ENCODE data around the gene ASPG. TPM values are rescaled to one million over a fixed set of nuclear protein-coding genes. Genes with fewer than 3 reads are reported as not detected.
A peak's percentile ranks its signal among the peaks of the same experiment; 100 is the strongest.

The ASPG gene
- total and polyA plus RNA-seq, 4 experiments from 2014 or later, result not detected

GRCh38 chr14:104044016-104044415 is 41.5 kb upstream of the ASPG start:
- POLR2A ChIA-PET (ENCODE audit: partially characterized antibody), result no interaction called here
- H3K27ac Mint-ChIP-seq, result no peak overlapping the region
- intact Hi-C loops (cut with micrococcal nuclease), result no loop called here

DNA sequence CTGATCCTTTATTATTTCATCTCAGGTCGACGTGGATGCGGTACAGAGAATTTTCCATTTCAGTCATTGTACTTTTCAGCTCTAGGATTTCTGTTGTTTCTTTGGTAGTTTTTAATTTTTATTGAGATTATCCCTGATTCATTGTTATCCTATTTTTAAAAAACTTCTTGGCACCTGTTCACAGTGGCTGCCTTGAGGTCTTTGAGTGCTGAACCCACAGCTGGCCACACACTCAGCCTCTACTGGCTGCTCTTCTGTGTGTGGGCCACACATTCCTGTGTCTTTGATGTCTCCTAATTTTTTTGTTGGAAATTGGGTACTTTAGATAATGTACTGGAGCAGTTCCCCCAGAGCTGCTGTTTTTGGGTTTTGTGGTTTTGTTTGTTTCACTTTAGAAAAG is 37.7 kb upstream of the ASPG start:
- CTCF ChIA-PET (ENCODE audit: partially characterized antibody), result interaction anchor here (2.2 kb wide), 1 partner anchor 30 kb away, joined by 7 read pairs; no protein-coding TSS in a partner anchor
- no peaks in the 10 kb centered on the region for H3K9me3 Mint-ChIP-seq
- POLR2A ChIA-PET (ENCODE audit: partially characterized antibody), result no interaction called here

More at GRCh38 chr14:104044016-104044415, 41.5 kb upstream of the ASPG start:
- H3K27ac ChIP-seq (ENCODE audit: low read depth, low read length), result no peak overlapping the region
- no peaks in the 10 kb centered on the region for H3K9me3 ChIP-seq (ENCODE audit: control insufficient read depth in 1 of 2, low read length in 2 of 2)
- H3K4me1 ChIP-seq (ENCODE audit: insufficient read depth, low read length), result no peaks in the 10 kb centered on the region
- Mint-ChIP-seq H3K4me1 (no peaks in the 10 kb centered on the region), H3K36me3 (no peaks in the 10 kb centered on the region), H3K27me3 (peaks cover 12 to 23% of the 10 kb centered on the region in 2 donors), H3K9me3 (no peaks in the 10 kb centered on the region), H3K4me3 (no peak overlapping the region)
- DNase-seq, result no peak
- no peaks in the 10 kb centered on the region for H3K36me3 ChIP-seq (ENCODE audit: insufficient read depth, low read length)
- CTCF ChIA-PET (ENCODE audit: partially characterized antibody), result no interaction called here
- no peak overlapping the region for H3K4me3 ChIP-seq (ENCODE audit: low read length in 2 of 2)
- H3K27me3 ChIP-seq (ENCODE audit: insufficient read depth, low read length), result no peaks in the 10 kb centered on the region

GRCh38 chr14:104048758-104049507 is 36.6 kb upstream of the ASPG start:
- no peak for DNase-seq
- H3K9me3 Mint-ChIP-seq, result no peaks in the 10 kb centered on the region
- Histone ChIP-seq H3K4me3 (ENCODE audit: low read length in 2 of 2) (no peak overlapping the region), H3K27ac (ENCODE audit: low read depth, low read length) (no peak overlapping the region), H3K27me3 (ENCODE audit: insufficient read depth, low read length) (no peaks in the 10 kb centered on the region), H3K9me3 (ENCODE audit: control insufficient read depth in 1 of 2, low read length in 2 of 2) (no peaks in the 10 kb centered on the region), H3K36me3 (ENCODE audit: insufficient read depth, low read length) (no peaks in the 10 kb centered on the region), H3K4me1 (ENCODE audit: insufficient read depth, low read length) (no peaks in the 10 kb centered on the region)
- ChIA-PET CTCF (ENCODE audit: partially characterized antibody) (interaction anchor here (2.2 kb wide), 1 partner anchor 29 kb away, joined by 7 read pairs; no protein-coding TSS in a partner anchor), POLR2A (ENCODE audit: partially characterized antibody) (no interaction called here)
- H3K27me3 Mint-ChIP-seq, result peaks cover 8 to 22% of the 10 kb centered on the region in 2 donors
- intact Hi-C loops (cut with micrococcal nuclease), result no loop called here
- no peak overlapping the region for H3K4me3 Mint-ChIP-seq
- no peaks in the 10 kb centered on the region for H3K36me3 Mint-ChIP-seq
- no peaks in the 10 kb centered on the region for H3K4me1 Mint-ChIP-seq
- H3K27ac Mint-ChIP-seq, result no peak overlapping the region

More for the DNA sequence above, 37.7 kb upstream of the ASPG start:
- no peaks in the 10 kb centered on the region for H3K36me3 ChIP-seq (ENCODE audit: insufficient read depth, low read length)
- H3K27me3 ChIP-seq (ENCODE audit: insufficient read depth, low read length), result no peaks in the 10 kb centered on the region
- Mint-ChIP-seq H3K36me3 (no peaks in the 10 kb centered on the region), H3K4me3 (no peak overlapping the region), H3K4me1 (no peaks in the 10 kb centered on the region), H3K27me3 (peaks cover 8 to 21% of the 10 kb centered on the region in 2 donors), H3K27ac (no peak overlapping the region)
- no peak for DNase-seq
- H3K4me1 ChIP-seq (ENCODE audit: insufficient read depth, low read length), result no peaks in the 10 kb centered on the region
- no peak overlapping the region for H3K27ac ChIP-seq (ENCODE audit: low read depth, low read length)
- no peak overlapping the region for H3K4me3 ChIP-seq (ENCODE audit: low read length in 2 of 2)
- H3K9me3 ChIP-seq (ENCODE audit: control insufficient read depth in 1 of 2, low read length in 2 of 2), result no peaks in the 10 kb centered on the region
- intact Hi-C loops (cut with micrococcal nuclease), result no loop called here

DNA sequence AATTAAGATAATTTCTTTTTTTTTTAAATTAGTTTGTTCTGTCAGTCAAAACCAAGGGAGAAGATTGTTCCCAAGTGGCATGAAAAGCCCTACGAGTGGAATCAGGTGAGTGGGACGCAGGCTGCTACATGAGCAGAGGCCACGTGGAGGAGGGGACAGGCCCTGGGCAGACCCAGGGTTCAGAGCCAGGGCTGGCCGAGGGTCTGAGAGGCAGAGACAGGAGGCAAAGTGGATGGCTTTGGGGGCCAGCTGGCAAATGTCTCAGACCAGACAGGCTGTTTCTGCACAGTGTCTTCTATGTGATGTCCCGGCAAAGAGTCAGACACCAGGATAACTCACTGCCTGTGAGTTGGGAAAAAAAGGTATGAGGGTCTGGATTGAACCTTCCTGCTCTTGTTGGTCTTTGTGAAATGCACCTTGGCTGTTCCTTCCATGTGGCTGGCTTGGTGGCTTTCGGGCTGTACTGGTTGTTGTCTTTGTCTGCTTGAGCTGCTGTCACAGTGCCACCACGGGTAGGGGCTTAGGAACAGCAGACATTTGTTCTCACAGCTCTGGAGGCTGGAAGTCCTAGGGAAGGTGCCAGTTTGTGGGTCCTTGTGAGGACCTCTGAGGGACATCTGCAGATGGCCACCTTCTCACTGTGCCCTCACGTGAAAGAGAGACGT is 35.8 kb upstream of the ASPG start:
- Mint-ChIP-seq H3K4me1 (no peaks in the 10 kb centered on the region), H3K27ac (peak overlapping the region in 1 of 7 donors; percentile 86), H3K4me3 (no peak overlapping the region), H3K27me3 (peaks cover 10 to 20% of the 10 kb centered on the region in 2 donors), H3K36me3 (no peaks in the 10 kb centered on the region), H3K9me3 (no peaks in the 10 kb centered on the region)
- H3K27ac ChIP-seq (ENCODE audit: low read depth, low read length), result no peak overlapping the region
- ChIA-PET POLR2A (ENCODE audit: partially characterized antibody) (no interaction called here), CTCF (ENCODE audit: partially characterized antibody) (no interaction called here)
- no peak overlapping the region for H3K4me3 ChIP-seq (ENCODE audit: low read length in 2 of 2)
- no peaks in the 10 kb centered on the region for H3K27me3 ChIP-seq (ENCODE audit: insufficient read depth, low read length)
- H3K4me1 ChIP-seq (ENCODE audit: insufficient read depth, low read length), result no peaks in the 10 kb centered on the region
- no peaks in the 10 kb centered on the region for H3K36me3 ChIP-seq (ENCODE audit: insufficient read depth, low read length)
- intact Hi-C loops (cut with micrococcal nuclease), result no loop called here
- DNase-seq, result no peak
- H3K9me3 ChIP-seq (ENCODE audit: control insufficient read depth in 1 of 2, low read length in 2 of 2), result no peaks in the 10 kb centered on the region

DNA sequence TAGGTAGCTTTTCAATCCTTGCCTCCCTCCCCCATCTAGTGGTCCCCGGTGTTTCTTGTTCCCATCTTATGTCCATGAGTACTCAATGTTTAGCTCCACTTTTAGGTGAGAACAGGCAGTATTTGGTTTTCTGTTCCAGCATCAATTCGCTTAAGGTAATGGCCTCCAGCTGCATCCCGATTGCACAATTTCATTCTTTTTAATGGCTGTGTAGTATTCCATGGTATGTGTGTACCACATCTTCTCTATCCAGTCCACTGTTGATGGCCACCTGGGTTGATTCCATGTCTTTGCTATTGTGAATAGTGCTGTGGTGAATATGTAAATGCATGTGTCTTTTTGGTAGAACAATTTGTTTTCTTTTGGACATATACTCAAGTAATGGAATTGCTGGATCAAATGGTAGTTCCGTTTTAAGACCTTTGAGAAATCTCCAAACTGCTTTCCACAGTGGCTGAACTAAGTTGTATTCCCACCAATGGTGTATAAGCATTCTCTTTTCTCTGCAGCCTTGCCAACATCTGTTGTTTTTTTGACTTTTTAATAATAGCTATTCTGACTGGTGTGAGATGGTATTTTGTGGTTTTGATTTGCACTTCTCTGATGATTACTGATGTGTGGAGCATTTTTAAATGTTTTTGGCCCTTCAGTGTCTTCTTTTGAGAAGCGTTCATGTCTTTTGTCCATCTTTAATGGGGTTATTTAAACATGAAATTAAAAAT is 34.2 kb upstream of the ASPG start:
- Histone ChIP-seq H3K27ac (ENCODE audit: low read depth, low read length) (no peak overlapping the region), H3K27me3 (ENCODE audit: insufficient read depth, low read length) (no peaks in the 10 kb centered on the region), H3K36me3 (ENCODE audit: insufficient read depth, low read length) (no peaks in the 10 kb centered on the region), H3K9me3 (ENCODE audit: control insufficient read depth in 1 of 2, low read length in 2 of 2) (no peaks in the 10 kb centered on the region), H3K4me3 (ENCODE audit: low read length in 2 of 2) (no peak overlapping the region), H3K4me1 (ENCODE audit: insufficient read depth, low read length) (no peaks in the 10 kb centered on the region)
- H3K9me3 Mint-ChIP-seq, result no peaks in the 10 kb centered on the region
- no peaks in the 10 kb centered on the region for H3K36me3 Mint-ChIP-seq
- intact Hi-C loops (cut with micrococcal nuclease), result no loop called here
- H3K27me3 Mint-ChIP-seq, result peaks cover 12 to 21% of the 10 kb centered on the region in 2 donors
- CTCF ChIA-PET (ENCODE audit: partially characterized antibody), result no interaction called here
- H3K27ac Mint-ChIP-seq, result no peak overlapping the region
- POLR2A ChIA-PET (ENCODE audit: partially characterized antibody), result no interaction called here
- DNase-seq, result no peak
- no peak overlapping the region for H3K4me3 Mint-ChIP-seq
- no peaks in the 10 kb centered on the region for H3K4me1 Mint-ChIP-seq

DNA sequence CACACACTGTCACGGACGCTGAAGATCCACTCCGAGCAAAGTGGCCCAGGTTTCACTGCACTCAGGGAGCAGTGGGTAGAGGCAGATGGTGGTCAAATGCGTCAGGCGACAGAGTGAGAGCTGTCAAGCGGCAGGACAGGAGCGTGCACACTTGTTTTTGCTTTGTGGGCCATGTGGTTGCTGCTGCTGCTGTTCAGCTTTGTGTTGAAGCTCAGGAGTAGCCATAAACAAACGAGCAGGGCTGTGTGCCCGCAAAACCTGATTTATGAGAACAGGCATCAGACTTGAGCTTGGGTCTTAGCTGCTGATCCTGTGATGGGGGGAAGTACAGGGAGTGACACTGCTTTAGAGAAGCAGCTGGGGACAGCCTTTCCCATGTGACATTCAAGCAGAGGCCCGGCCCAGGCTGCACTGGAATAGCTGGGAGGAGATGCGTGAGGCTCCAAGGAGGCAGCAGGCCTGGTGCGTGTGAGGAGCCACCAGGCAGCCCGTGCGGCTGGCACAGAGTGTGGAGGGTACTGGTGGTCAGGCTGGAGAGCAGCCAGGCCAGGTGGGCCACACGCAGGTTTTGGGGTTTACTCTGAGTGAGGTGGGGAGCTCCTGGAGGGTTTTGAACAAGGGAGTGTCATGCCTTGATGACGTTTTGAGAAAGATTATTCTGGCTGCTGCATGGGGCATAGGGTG is 31.1 kb upstream of the ASPG start:
- Mint-ChIP-seq H3K4me3 (no peak overlapping the region), H3K4me1 (no peaks in the 10 kb centered on the region), H3K36me3 (no peaks in the 10 kb centered on the region), H3K27ac (no peak overlapping the region), H3K27me3 (peaks cover 16 to 18% of the 10 kb centered on the region in 2 donors), H3K9me3 (peaks cover 0 to 1% (median 0%) of the 10 kb centered on the region in 8 donors)
- Histone ChIP-seq H3K36me3 (ENCODE audit: insufficient read depth, low read length) (no peaks in the 10 kb centered on the region), H3K27me3 (ENCODE audit: insufficient read depth, low read length) (no peaks in the 10 kb centered on the region), H3K9me3 (ENCODE audit: control insufficient read depth in 1 of 2, low read length in 2 of 2) (no peaks in the 10 kb centered on the region), H3K27ac (ENCODE audit: low read depth, low read length) (no peak overlapping the region), H3K4me3 (ENCODE audit: low read length in 2 of 2) (no peak overlapping the region), H3K4me1 (ENCODE audit: insufficient read depth, low read length) (no peaks in the 10 kb centered on the region)
- DNase-seq, result no peak
- intact Hi-C loops (cut with micrococcal nuclease), result no loop called here
- POLR2A ChIA-PET (ENCODE audit: partially characterized antibody), result no interaction called here
- CTCF ChIA-PET (ENCODE audit: partially characterized antibody), result interaction anchor here (1.1 kb wide), 1 partner anchor 23 kb away, joined by 3 read pairs; no protein-coding TSS in a partner anchor

GRCh38 chr14:104062281-104062680 is 23.2 kb upstream of the ASPG start:
- intact Hi-C loops (cut with micrococcal nuclease), result no loop called here

More at GRCh38 chr14:104062281-104062680, 23.2 kb upstream of the ASPG start:
- H3K9me3 Mint-ChIP-seq, result peaks cover 0 to 19% (median 5%) of the 10 kb centered on the region in 8 donors
- peaks cover 24% of the 10 kb centered on the region in 2 donors for H3K27me3 Mint-ChIP-seq
- H3K4me1 ChIP-seq (ENCODE audit: insufficient read depth, low read length), result no peaks in the 10 kb centered on the region
- no peaks in the 10 kb centered on the region for H3K36me3 ChIP-seq (ENCODE audit: insufficient read depth, low read length)
- H3K27ac Mint-ChIP-seq, result no peak overlapping the region
- ChIA-PET CTCF (ENCODE audit: partially characterized antibody) (no interaction called here), POLR2A (ENCODE audit: partially characterized antibody) (no interaction called here)
- H3K4me1 Mint-ChIP-seq, result no peaks in the 10 kb centered on the region
- H3K4me3 ChIP-seq (ENCODE audit: low read length in 2 of 2), result no peak overlapping the region
- H3K4me3 Mint-ChIP-seq, result no peak overlapping the region
- DNase-seq, result no peak
- H3K36me3 Mint-ChIP-seq, result peaks cover 0 to 5% of the 10 kb centered on the region in 2 donors
- no peak overlapping the region for H3K27ac ChIP-seq (ENCODE audit: low read depth, low read length)
- no peaks in the 10 kb centered on the region for H3K27me3 ChIP-seq (ENCODE audit: insufficient read depth, low read length)
- H3K9me3 ChIP-seq (ENCODE audit: control insufficient read depth in 1 of 2, low read length in 2 of 2), result no peaks in the 10 kb centered on the region
